ENCODE results near the gene FAM117A.
"Not testable (repeated sequence)": the region's sequence is repeated elsewhere in the genome, so short reads cannot be mapped to it uniquely, and the experiment has no call there.

FAM117A gene

DNA sequence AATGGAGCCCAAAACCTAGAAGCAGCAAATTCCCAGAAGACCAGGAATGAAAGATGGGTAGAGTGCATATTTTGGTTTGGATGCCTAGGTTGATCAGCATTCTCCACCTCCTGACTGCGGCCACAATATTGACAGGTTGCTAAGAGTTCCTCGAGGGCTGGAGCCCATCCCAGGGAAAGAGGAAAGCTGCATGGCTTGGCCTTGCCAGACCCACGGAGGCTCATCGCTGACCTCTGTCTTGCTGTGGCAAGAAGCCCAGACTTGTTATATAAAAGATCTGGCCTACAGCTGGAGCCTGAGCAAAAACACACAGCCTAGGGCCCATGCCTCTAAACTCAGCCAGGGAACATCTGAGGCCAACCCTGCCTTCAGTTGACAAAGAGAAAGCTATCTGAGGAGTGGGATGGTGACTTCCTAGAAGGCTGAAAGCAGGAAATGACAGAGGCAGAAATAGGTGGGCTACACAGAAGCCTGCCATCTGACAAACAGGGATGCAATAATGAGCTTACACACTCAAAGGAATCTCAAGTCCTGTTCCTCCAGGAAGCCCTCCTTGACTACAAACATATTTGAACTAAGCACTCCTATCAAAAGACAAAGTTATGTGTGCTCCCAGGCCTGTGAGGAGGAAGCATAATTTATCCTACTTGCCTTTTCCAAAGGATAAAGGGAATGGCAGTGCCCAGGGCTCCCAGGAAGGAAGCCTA is 33.7 kb downstream of the FAM117A start:
- CTCF ChIA-PET, result interaction anchor here (0.8 to 1.7 kb wide), 7 partner anchors 9 to 316 kb away, joined by 3 to 8 read pairs (median 3); partner anchors contain the start of genes PHB1 and SLC35B1
- POLR2A ChIA-PET, result no interaction called here
- TF ChIP-seq, protein P1, sequence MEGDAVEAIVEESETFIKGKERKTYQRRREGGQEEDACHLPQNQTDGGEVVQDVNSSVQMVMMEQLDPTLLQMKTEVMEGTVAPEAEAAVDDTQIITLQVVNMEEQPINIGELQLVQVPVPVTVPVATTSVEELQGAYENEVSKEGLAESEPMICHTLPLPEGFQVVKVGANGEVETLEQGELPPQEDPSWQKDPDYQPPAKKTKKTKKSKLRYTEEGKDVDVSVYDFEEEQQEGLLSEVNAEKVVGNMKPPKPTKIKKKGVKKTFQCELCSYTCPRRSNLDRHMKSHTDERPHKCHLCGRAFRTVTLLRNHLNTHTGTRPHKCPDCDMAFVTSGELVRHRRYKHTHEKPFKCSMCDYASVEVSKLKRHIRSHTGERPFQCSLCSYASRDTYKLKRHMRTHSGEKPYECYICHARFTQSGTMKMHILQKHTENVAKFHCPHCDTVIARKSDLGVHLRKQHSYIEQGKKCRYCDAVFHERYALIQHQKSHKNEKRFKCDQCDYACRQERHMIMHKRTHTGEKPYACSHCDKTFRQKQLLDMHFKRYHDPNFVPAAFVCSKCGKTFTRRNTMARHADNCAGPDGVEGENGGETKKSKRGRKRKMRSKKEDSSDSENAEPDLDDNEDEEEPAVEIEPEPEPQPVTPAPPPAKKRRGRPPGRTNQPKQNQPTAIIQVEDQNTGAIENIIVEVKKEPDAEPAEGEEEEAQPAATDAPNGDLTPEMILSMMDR (IDR thresholded peaks at IDR 0.05; ENCODE audit: insufficient read depth, low read length, missing control alignments), result no peak
- H3K4me3 ChIP-seq (ENCODE audit: low read depth, low read length), result no peak overlapping the region
- no peak for DNase-seq (ENCODE audit: low read depth, low spot score)

DNA sequence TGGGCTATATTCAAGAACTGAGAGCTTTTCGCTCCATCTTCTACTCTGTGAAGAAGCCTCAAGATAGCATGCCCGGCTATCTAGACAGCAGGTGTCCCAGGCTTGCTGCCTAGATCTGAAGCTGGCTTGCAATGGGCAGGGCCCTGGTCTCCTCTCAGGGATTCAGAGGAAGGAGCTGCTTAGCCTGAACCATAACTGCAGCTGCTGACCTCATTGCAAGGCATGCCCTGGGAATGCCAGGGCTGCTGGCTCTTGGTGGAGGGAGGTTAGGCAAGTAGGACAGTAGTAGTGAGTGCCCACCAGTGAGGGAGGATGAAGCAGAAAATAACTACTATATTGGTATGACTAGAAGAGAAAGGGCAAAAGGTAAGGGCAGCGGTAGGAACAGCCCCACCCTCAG is 34.9 kb downstream of the FAM117A start:
- H3K4me3 ChIP-seq (ENCODE audit: low read depth, low read length), result no peak overlapping the region
- TF ChIP-seq, protein P1 (IDR thresholded peaks at IDR 0.05; ENCODE audit: insufficient read depth, low read length, missing control alignments), result no peak
- no peak for DNase-seq (ENCODE audit: low read depth, low spot score)
- ChIA-PET POLR2A (no interaction called here), CTCF (interaction anchor here (1.0 to 1.7 kb wide), 3 partner anchors 21 to 172 kb away, joined by 3 to 8 read pairs (median 4); partner anchors contain the start of gene SLC35B1)

DNA sequence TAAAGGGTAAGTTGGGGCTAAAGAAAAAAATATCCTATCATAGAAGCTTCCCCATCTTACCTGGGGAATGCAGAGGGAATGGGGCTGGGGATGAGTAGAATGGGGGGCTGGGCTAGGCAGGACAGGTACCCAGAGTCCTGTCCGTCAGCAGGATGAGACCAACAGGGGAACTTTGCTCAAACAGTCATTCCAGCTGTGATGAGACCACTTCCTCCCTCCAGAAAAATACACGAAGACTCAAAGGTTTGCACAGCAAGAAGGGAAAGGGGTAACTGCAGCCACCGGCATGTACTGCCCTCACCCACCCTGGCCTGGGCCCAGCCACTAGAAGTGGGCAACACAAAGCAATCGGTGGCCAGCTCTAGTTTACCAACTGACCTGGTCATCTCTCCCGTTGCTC is 35.5 kb downstream of the FAM117A start:
- ChIA-PET CTCF (interaction anchor here (0.6 to 0.9 kb wide), 2 partner anchors 27 to 156 kb away, joined by 3 read pairs; no protein-coding TSS in a partner anchor), POLR2A (no interaction called here)
- H3K4me3 ChIP-seq (ENCODE audit: low read depth, low read length), result no peak overlapping the region
- TF ChIP-seq, protein P1 (IDR thresholded peaks at IDR 0.05; ENCODE audit: insufficient read depth, low read length, missing control alignments), result no peak
- DNase-seq (ENCODE audit: low read depth, low spot score), result no peak

DNA sequence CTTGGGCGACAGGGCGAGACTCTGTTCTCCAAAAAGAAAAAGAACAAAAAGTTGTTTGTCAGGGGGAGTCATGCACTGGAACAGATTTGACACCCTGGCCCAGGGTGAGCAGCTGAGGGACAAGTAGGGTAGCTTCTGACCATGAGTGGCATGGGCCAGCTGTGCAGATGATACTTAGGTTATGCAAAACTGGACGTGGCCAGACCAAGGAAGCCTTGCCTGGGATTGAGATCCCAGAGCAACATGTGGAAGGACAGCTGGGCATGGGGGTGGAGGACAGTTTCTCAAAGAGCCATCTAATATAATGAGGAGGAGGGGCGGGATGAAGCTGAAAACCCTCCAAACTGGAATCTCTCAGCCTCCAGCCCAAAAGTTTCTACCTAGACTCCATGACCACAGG is 36.6 kb downstream of the FAM117A start:
- CTCF ChIA-PET, result interaction anchor here (0.9 to 1.0 kb wide), 3 partner anchors 19 to 155 kb away, joined by 3 to 4 read pairs (median 3); no protein-coding TSS in a partner anchor
- no peak overlapping the region for H3K4me3 ChIP-seq (ENCODE audit: low read depth, low read length)
- TF ChIP-seq, protein P1 (IDR thresholded peaks at IDR 0.05; ENCODE audit: insufficient read depth, low read length, missing control alignments), result no peak
- no peak for DNase-seq (ENCODE audit: low read depth, low spot score)
- POLR2A ChIA-PET, result no interaction called here

DNA sequence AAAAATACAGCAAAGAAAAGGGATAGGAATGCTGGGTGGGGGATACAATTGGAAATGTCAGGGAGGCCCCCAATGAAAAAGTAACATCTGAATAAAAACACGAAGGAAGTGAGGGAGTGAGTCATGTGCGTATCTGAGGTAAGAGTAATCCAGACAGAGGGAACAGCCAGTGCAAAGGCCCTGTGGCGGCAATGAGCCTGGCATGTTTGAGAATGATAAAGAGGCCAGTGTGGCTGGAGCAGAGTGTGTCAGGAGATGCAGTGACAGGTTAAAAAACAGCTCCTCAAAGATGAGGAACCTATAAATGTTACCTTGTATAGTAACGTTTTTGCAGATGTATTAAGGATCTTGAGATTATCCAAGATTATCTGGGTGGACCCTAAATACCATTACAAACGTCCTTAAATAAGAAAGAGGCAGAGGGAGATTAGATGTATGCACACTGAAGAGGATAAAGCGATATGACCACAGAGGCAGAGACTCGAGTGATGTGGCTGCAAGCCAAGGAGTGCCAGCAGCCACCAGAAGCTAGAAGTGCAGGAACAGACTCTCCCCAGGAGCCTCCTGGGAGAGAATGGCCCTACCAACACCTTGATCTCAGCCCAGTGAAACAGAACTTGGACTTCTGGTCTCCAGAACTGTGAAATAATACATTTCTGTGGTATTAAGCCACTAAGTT is 38.3 kb downstream of the FAM117A start:
- POLR2A ChIA-PET, result no interaction called here
- no peak for DNase-seq (ENCODE audit: low read depth, low spot score)
- CTCF ChIA-PET, result interaction anchor here (1.1 kb wide), 1 partner anchor 158 kb away, joined by 3 read pairs; no protein-coding TSS in a partner anchor
- TF ChIP-seq, protein P1 (IDR thresholded peaks at IDR 0.05; ENCODE audit: insufficient read depth, low read length, missing control alignments), result no peak
- no peak overlapping the region for H3K4me3 ChIP-seq (ENCODE audit: low read depth, low read length)

DNA sequence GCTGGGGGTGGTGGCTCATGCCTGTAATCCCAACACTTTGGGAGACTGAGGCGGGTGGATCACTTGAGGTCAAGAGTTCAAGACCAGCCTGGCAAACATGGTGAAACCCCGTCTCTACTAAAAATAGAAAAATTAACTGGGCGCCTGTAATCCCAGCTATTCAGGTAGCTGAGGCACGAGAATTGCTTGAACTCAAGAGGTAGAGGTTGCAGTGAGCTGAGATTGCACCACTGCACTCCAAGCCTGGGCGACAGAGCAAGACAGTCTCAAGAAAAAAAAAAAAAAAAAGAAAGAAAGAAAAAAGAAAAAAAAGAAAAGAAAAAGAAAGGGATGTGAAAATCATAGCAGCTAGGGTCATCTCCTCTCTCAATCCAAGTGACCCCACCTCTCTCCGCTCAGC is 39.4 kb downstream of the FAM117A start:
- DNase-seq (ENCODE audit: low read depth, low spot score); H3K4me3 ChIP-seq (ENCODE audit: low read depth, low read length); POLR2A ChIA-PET: not testable (repeated sequence)
- CTCF ChIA-PET, result interaction anchor here (5.3 kb wide), 1 partner anchor 15 kb away, joined by 32 read pairs; the partner anchor contains the start of gene SLC35B1
